Nephron (organoid): ENCODE measurements around the gene CPXM1.

ENCODE experiments used
- H3K27ac Mint-ChIP-seq, 3 experiments: 2 replicates each; pipeline ENCODE4 v1.8.0; 2020; ENCODE audit warnings: mixed read lengths in 3 of 3, mild to moderate bottlenecking in 2 of 3, moderate library complexity in 1 of 3
- H3K27me3 Mint-ChIP-seq: 2 replicates; pipeline ENCODE4 v1.8.0; 2021; ENCODE audit warnings: low read depth, mild to moderate bottlenecking, moderate library complexity, mixed read lengths
- H3K36me3 Mint-ChIP-seq: 2 replicates; pipeline ENCODE4 v1.8.0; 2020; ENCODE audit warnings: low read depth, mixed read lengths
- H3K4me1 Mint-ChIP-seq: 2 replicates; pipeline ENCODE4 v1.8.0; 2020; ENCODE audit warnings: mixed read lengths
- H3K4me3 Mint-ChIP-seq, 3 experiments: 2 replicates each; pipeline ENCODE4 v1.8.0; 2020; ENCODE audit warnings: mild to moderate bottlenecking in 3 of 3, mixed read lengths in 3 of 3, moderate library complexity in 2 of 3
- H3K9me3 Mint-ChIP-seq: 2 replicates; pipeline ENCODE4 v1.8.0; 2020; ENCODE audit warnings: mixed read lengths
- CTCF ChIP-seq, 3 experiments: fragments of 200-600 bp; sonication (generic); IDR thresholded peaks; one replicate each; pipeline ENCODE4 v1.5.0; 2021; ENCODE audit warnings: antibody characterized with exemption in 3 of 3; ENCODE audit not compliant: unreplicated experiment in 3 of 3

CPXM1 gene

GRCh38 chr20:2820084-2820895 is 19.9 kb upstream of the CPXM1 start:
- Mint-ChIP-seq H3K4me1 (peaks cover 35% of the 10 kb centered on the region), H3K27ac (peak overlapping the region; percentile 97 to 98 (median 97)), H3K9me3 (no peaks in the 10 kb centered on the region), H3K4me3 (peak overlapping the region; percentile 69 to 72 (median 71)), H3K36me3 (no peaks in the 10 kb centered on the region), H3K27me3 (peaks cover 11% of the 10 kb centered on the region)
- no peak for TF ChIP-seq CTCF (IDR thresholded peaks at IDR 0.05; ENCODE audit: unreplicated experiment in 3 of 3)

- Mint-ChIP-seq H3K27ac (peak overlapping the region; percentile 85 to 98 (median 97)), H3K4me3 (no peak overlapping the region), H3K9me3 (peaks cover 14% of the 10 kb centered on the region), H3K27me3 (peaks cover 21% of the 10 kb centered on the region), H3K36me3 (no peaks in the 10 kb centered on the region), H3K4me1 (peaks cover 53% of the 10 kb centered on the region)
- TF ChIP-seq CTCF (IDR thresholded peaks at IDR 0.05; ENCODE audit: unreplicated experiment in 3 of 3) = no peak
Measured at GRCh38 chr20:2817891-2818595, 17.6 kb upstream of the CPXM1 start.

DNA sequence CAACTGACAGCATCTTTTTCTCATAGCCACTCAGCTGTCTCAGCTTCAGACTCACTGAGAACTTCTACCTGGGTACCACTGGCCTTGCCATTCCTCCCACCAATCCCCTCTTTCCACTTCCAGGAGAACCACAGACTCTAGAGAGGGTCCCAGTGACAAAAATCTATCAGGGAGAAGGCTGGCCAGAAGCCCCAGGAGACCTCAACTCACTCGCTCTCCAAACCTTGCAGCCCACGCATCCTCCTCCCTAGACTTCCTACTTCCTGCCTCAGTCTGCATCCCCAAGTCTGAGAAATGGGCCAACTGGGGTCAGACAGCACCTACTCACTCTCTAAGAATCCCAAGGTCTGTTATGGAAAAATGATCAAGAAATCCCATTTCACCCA is 16.9 kb upstream of the CPXM1 start:
- Mint-ChIP-seq H3K27me3 (peaks cover 21% of the 10 kb centered on the region), H3K4me1 (peaks cover 53% of the 10 kb centered on the region), H3K36me3 (peaks cover 3% of the 10 kb centered on the region), H3K9me3 (peaks cover 16% of the 10 kb centered on the region), H3K27ac (peak overlapping the region in 2 of 3 experiments; percentile 85 to 97), H3K4me3 (no peak overlapping the region)
- TF ChIP-seq CTCF (IDR thresholded peaks at IDR 0.05; ENCODE audit: unreplicated experiment in 3 of 3) = no peak

GRCh38 chr20:2816583-2817340 is 16.3 kb upstream of the CPXM1 start:
- Mint-ChIP-seq H3K27ac (peak overlapping the region; percentile 64 to 97 (median 68)), H3K4me3 (no peak overlapping the region), H3K4me1 (peaks cover 50% of the 10 kb centered on the region), H3K9me3 (peaks cover 22% of the 10 kb centered on the region), H3K27me3 (peaks cover 20% of the 10 kb centered on the region), H3K36me3 (peaks cover 9% of the 10 kb centered on the region)
- TF ChIP-seq CTCF (IDR thresholded peaks at IDR 0.05; ENCODE audit: unreplicated experiment in 3 of 3) = no peak

DNA sequence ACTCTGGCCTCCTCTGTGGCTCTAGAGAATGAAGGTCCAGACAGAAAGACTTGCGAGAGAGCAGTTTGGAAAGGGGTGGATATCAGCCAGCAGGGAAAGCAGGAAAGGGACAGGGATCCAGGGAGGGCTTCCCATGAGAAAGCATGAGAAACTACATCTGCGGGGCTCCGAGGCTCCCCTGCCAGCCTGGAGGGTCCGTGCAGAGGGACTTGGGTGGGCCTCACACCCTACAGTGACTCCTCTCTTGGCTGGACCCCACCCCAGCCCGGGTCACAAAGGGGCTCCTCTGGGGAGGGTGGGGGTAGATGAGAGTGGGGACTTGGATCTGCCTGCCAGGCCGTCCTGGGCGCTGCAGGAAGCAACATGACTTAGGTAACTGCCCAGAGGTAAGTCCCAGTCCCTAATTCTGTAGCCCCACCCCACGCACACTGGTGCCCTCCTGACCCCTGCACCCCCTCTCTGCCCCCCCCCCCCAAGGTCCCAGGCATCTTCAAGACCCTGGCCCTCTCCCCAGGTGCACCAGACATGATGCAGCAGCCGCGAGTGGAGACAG is 15.7 kb upstream of the CPXM1 start, which contains the start of gene TMEM239:
Gene TMEM239, plus strand, starts transcription at position 335 of the 553 bp plus-strand sequence. Its CDS starts 191 bp downstream, at position 526.
- no peak for TF ChIP-seq CTCF (IDR thresholded peaks at IDR 0.05; ENCODE audit: unreplicated experiment in 3 of 3)
- no peak within 1 kb of the TSS for H3K4me3 Mint-ChIP-seq

More for the DNA sequence above, 15.7 kb upstream of the CPXM1 start, which contains the start of gene TMEM239:
- H3K36me3 Mint-ChIP-seq = peaks cover 11% of the 10 kb centered on the region
- H3K9me3 Mint-ChIP-seq = peaks cover 27% of the 10 kb centered on the region
- H3K27me3 Mint-ChIP-seq = peaks cover 15% of the 10 kb centered on the region
- H3K4me1 Mint-ChIP-seq = peaks cover 46% of the 10 kb centered on the region
- peak within 1 kb of the TSS; percentile 78 to 97 (median 95) for H3K27ac Mint-ChIP-seq
